GM18858 (cell line): ENCODE results near the gene ZCCHC10.
"Not testable (repeated sequence)": the region's sequence is repeated elsewhere in the genome, so short reads cannot be mapped to it uniquely, and the experiment has no call there.

Experiments used
- ATAC-seq: cut with Tn5 transposase; IDR thresholded peaks from one replicate; pipeline ENCODE4 v1.9.1; 2021; ENCODE audit not compliant: unreplicated experiment

Gene ZCCHC10

DNA sequence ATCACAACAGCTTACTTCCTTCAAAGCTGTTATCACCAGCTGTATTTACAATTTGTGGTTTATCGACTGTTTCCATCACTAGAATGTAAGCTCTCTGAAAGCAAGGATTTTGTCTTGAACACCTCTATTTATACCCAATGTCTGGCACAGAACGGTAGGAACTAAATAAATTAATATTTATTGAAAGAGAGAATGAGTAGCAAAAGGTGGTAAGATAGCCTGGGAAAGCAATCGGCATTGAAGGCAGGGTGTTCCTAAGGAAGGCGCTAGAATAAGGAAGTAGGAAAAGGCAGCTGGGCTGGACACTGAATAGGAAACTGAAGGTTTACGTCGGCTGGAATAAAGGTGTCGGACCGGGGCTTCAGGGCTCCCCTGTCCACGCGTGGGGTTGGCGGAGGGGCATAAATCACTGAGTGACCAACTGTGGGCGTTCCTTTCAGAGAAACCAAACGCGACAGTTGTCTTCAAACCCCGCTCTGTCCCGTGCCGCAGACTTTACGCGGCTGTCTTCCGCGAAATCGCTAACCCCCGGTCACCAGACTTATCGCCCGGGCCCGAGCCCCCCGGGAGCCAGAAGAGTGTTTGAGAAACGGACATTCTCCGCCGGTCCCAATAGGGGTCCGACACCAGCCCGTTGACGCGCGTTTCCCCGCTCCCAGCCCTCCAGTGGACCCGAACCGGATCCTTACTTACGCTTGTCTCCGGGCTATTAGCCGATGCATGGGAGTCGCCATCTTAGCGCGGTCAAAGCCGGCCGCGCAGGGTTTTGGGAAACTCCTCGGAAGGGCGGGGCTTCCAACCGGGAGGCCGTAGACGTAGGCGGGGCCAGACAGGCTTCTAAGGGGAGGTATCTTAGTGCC lies at the start of gene ZCCHC10:
ZCCHC10 (minus strand) TSS at position 746 of the 860 bp plus-strand sequence; CDS start at position 734, 12 bp downstream.
- ATAC-seq = peak; percentile 92

DNA sequence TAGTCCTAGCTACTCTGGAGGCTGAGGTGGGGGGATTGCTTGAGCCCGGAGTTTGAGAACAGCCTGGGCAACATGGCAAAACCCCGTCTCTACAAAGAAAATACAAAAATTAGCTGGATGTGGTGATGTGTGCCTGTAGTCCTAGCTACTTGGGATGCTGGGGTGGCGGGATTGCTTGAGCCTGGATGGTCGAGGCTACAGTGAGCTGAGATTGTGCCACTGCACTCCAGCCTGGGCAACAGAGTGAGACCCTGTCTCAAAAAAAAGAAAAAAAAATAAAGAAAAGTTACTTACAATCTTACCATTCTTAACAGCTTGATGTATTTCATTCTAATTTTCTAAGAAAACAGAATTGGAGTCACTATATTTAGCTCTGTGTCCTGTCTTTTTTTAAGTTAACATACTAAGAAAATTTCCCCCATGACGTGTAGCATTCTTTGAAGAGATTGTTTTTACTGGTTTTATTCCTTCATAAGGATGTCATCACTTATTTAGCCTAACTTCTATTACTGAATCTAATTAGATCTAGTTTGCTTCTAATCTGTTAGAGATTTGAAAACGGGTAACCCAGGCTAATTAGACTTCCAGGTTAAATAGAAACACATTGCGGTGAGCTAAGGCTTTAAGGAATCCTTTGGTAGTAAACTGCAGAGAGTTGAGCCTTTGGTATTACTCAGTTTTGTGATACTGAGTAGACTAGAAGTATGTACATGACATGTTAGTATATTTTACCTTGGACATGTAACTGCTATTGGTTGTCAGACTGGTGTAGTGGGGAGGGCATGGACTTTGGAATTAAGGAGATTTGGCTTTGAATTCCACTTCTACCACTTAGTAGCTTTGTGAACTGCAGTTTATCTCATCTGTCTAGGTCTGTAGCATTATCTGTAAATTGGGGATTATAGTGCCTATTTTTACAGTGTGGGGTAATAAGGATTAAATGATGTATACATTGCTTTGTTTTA lies 49.5 kb upstream of the ZCCHC10 start:
- no peak for ATAC-seq

DNA sequence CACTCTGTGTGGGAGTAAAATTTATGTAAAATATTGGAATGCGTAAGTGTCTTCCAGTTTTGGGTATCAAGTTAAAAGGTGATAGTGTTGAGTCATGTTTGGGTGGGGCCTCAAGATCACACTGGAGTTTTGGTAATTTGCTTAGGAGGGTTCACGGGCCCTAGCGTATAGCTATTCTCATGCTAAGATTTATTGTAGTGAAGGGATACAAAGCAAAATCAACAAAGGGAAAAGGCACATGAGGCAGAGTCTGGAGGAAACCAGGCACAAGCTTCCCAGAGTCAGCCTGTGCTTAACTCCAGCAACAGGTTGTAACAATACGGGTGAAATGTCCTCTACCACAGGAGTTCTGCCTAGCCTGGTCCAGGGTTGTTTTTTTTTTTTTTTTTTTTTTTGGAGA lies 45.7 kb upstream of the ZCCHC10 start:
- no peak for ATAC-seq

DNA sequence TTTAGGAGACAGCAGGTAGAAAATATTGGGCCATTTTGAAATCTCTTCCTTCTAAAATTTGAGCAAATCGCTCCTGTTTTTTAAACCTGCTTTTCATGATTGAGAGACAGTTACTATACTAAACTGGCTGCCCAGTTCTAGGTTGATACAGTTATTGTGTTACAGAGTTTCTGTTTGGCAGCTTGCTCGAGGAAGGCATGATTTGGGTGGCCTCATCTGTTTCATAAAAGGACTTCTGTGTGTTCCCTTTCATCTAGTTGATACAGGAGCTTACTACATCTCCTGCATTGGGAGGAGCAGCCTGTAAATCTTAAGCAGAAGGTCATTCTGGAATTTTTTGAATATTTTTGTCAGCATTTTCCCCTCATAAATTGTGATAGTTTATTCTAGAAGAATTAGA lies 39.7 kb upstream of the ZCCHC10 start:
- ATAC-seq = no peak

DNA sequence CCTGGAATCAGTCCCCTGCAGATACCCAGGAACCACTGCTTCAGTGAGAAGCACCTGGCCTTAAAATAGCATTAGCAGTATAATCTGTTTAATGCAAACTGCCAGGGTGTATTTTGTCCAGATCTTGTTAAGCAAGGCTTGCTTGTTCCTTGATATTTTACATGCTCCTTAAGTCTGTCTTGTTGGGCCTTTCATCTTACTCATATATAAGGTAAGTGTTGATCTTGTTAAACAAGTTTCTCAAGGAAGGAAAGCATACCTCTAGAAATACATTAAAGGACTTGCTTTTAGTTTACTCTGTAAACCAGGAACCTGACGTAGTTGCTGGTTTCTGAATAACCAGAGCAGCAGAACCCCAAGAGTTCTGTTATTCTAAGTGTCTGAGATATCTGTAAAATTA lies 39.1 kb upstream of the ZCCHC10 start:
- no peak for ATAC-seq

DNA sequence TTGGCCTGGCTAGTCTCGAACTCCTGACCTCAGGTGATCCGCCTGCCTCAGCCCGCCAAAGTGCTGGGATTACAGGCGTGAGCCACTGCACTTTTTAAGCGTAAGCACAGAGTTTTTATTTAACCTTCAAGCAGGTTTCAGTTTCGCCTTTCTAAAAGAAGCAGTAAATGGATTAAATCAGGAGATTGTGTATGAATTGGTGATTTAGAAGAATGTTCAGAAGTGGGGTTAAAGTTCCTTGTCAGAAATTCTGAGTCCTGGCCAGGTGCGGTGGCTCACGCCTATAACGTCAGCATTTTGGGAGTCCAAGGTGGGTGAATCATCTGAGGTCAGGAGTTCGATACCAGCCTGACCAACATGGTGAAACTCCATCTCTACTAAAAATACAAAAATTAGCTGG lies 37.6 kb upstream of the ZCCHC10 start:
- no peak for ATAC-seq

DNA sequence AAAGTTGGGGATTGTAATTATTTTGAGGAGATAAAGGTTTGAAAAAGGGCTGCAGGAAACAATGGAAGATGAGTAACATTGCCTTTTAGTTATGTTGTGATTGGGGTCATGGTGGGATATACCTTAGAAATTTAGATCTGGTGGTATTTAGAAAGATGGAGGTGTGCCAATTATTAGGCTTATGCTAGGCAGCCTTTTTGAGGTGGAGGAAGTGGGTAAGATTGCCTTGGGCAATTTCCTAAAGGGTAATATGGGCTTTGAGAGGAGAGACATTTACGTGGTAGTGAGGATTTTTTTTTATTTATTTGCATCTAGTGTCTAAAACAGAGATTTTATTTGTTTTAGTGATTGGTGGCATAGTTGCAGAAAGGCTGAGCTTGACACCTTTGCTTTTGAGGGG lies 35.9 kb upstream of the ZCCHC10 start:
- no peak for ATAC-seq

DNA sequence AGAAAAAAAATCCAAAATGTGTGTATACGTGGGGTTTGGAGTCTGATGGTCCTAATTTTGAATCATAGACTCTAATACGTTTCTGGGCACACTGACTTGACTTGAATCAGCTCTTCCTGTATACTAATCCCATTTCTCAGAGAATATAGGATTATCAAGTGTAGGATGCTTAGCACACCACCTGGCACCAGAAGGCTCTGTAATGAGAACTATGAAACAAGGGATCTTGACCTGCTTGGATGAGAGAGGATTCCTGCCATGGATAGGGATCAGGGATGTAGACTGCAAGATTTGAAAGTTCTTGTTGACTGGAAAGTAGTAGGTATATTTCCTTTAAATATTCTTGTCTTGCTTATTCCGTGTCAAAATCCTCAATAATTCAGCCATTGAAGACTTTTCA lies 33.3 kb upstream of the ZCCHC10 start:
- no peak for ATAC-seq

DNA sequence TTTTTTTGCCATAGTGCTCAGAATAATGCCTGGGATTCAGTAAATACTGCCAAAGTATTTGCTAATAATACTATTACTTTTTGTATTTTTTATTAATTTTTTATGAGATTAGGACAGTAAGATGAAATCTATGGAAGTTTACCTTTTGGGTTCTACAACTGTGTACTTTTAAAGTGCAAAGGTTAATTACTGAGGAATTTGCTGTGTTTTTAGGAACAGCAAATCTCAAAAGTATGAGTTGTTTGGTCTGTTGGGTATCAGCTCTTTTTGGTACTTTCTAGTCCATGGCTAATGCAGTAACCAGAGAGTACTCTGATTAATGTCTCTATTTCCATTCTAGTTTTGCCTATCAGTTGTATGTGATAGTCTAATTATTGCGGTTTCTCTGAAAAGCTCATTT lies 30.5 kb upstream of the ZCCHC10 start:
- ATAC-seq = no peak

DNA sequence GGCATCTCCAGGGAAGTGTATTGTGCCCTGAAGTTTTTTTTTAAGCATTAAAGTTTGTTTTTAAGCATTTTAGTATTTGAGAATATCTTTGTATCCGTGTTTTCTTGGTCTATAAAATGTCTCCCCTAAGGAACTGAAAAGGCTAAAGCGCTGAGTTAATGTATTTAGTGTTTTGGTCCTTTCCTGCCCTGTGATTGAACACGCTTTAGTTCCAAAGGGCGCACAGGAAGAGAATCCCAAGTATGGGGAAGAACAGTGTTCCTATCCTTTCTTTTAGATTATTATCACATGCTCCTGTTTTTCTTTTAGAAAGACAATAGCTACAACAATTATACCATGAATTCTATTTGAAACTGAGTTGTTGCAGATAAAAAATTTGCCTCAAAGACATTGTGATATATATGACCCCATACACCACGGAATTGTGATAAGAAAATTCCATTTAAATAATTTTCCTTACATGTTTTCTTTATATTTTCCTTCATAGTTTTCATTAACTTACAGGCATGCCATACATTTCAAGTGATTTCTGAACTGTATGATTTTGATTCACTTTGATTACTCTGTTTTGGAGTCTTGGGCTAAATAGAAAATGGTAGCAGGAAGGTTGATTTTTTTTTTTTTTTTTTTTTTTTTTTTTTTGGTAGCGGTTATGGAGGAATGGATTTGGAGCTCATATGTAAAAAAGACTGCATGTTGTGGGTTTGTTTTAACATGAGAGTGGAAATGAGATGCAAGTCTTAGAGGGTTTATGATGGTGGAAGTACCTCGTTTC lies 28.5 kb upstream of the ZCCHC10 start:
- ATAC-seq = no peak

DNA sequence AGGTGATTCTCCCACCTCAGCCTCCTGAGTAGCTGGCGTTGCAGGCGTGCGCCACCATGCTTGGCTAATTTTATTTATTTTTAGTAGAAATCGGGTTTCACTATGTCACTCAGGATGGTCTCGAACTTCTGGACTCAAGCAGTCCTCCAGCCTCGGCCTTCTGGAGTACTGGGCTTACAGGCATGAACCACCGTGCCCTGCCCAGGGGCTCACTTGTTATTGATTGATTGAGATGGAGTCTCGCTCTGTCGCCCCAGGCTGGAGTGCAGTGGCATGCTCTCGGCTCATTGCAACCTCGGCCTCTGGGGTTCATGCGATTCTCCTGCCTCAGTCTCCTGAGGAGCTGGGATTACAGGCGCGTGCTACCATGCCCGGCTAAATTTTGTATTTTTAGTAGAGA lies 27.1 kb upstream of the ZCCHC10 start:
- ATAC-seq = no peak

DNA sequence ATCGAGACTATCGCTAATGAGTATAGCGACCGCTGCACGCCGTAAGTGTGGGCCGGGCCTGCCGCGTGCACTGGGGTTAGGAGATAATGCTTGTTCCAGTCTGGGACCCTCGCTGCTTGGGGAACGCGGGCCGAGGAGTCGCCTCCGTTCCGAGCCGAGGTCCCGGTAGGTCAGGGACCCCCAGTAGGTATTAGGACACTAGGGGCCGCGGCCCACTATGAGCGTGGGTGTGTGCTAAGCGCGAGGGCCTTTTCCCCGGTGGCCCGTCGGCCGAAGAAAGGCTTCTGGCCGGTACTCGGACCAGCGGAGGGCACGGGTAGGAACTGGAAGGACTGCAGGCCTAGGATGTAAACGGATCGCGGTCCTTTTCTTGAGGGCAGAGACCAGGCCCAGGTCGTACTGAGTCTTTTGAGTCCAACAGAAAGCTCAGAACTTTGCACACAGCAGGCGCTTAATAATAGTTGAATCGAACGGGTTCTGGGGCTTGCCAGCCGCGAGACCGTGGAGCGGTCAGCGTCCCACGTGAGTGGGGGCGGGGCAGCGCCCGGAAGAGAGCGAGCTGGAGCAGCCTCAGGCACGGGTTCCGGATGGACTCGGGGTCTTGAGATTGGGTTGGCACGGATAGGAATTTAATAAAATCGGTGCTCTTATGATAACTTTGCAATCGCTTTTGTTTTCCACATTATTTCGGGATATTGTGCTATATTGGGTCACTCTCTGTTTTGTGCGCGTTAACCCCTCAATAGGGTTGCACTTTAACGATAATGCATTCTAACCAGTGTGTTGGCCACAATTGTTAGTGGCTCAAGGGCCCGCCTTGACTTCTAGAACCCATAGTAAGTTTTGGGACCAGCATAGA lies 26.2 kb upstream of the ZCCHC10 start:
- ATAC-seq = peak; percentile 20

DNA sequence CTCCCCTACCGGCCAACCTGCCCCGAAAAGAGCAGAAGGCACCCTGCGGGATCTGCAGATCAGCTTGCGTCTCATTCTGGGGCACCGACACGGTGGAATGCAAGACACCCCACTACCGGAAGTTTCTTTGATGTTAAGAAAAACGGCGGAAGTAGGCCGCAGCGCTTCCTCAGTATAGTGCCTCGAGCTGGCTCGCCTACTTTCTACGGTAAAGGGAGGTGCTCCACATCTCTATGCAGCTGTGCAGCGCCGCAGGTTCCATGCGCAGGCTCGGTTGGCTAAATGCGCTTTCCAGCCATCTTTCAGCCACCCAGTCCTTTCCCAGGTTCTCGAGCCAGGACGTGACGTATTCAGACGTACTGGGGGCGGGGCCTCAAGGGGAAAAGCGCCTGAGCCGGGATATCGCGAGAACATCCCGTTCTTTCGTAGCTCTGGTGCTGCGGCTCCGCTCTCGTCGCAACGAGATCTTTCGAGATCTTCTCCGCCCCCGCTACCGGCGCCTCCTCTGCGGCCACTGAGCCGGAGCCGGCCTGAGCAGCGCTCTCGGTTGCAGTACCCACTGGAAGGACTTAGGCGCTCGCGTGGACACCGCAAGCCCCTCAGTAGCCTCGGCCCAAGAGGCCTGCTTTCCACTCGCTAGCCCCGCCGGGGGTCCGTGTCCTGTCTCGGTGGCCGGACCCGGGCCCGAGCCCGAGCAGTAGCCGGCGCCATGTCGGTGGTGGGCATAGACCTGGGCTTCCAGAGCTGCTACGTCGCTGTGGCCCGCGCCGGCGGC lies 25.4 kb upstream of the ZCCHC10 start, which contains the start of gene HSPA4:
HSPA4 (plus strand) TSS at position 472 of the 775 bp plus-strand sequence; CDS start at position 710, 238 bp downstream.
- ATAC-seq = peak; percentile 71

DNA sequence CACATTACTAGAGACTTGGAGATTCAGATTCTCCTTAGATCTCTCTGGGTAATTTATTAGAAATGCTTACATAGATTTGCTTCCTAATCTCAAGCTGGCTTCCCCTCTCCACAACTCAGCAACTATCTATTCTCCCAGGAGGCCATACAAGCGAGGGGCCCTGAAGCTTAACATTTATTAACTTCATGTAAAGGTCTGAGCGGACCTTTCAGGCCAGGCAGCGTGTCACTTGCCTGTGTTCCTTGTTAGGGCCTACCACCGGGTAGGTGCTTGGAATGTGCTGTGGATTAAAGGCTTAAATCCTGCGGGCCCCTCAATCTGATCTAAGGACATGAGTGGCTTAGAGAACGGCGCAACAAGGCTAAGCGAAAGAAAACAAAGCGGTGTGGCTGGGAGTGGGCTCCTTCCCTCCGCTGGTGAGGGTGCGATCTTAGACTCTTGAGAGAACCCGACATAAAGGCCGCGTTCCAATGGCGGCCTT lies 24.8 kb upstream of the ZCCHC10 start:
- no peak for ATAC-seq

DNA sequence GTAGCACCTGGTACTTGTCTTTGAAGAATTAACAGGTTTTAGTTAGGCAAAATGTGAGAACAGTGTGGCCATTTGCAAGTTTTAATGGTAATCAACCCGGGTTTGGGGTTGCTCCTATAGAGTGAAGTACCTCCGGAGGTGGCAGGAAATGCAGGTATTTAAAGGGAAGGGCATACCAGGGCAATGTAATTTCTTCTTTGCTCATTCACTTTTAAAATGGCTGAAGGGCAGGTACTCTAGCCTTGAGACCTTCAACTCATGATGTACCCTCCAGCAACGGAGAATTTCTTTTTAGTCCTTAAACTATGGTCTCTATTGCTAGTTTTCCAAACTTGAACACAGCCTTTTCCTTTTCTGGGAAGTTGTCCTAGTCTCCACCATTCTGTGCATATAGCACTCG lies 24.2 kb upstream of the ZCCHC10 start:
- no peak for ATAC-seq

DNA sequence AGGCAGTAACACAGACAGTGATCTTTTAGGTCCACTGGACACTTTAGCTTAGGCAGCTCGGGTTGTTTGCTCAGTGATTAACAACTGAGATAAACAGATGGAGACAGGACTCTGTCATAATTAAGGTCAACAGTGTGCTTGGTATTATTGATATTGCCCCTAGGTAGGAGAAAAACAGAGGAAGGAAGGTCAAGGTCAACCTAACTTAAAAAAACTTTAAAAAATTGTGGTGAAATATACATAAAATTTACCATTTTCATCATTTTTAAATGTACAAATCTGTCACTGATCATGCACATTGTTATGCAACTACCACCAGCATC lies 23.3 kb upstream of the ZCCHC10 start:
- no peak for ATAC-seq

DNA sequence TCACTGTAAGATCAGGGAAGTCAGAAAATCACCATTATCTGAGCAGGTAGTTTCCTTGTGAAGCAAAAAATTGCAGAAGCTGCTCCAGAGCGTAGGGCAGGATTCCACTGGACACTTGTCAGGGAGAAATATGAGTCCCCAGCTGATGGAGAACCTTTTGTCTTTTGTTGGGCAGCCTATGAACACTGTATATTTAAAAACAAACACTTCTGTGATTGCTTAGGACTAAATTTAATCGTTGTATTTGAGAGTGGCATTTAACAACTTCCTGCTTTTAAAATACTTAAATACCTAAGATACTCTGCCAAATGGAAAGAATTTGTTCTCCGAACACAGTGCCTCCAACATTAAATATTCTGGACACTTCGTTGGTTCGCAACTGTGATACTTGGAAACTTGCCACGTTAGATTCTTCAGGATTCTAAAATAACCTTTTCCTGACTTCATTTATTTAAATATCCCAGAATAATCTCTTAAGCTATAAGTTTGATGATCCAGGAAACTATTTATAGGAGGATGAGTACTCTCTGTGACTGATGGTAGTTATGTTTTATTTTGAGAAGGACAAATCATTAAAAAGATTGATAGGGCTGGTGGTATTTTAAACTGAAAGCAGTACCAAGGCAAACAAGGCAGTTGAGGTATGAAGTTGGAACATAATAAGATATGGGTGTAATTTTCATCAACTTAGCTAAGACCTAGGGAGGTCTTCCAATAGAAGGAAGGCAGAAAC lies 22.8 kb upstream of the ZCCHC10 start:
- no peak for ATAC-seq

DNA sequence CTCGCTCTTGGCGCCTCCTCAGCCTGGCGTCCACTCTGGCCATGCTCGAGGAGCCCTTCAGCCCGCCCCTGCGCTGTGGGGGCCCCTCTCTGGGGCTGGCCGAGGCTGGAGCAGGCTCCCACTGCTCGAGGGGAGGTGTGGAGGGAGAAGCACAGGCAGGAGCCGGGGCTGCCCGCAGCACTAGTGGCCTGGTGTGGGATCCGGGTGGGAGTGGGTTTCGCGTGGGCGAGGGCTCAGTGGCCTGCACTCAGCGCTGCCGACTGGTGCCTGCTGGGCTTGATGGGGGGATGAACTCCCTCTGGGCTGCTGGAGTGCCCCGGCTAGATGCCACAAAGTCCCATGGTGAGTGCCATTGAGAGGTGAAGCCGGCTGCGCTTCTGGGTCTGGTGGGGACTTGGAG lies 21.1 kb upstream of the ZCCHC10 start:
- ATAC-seq = no peak

DNA sequence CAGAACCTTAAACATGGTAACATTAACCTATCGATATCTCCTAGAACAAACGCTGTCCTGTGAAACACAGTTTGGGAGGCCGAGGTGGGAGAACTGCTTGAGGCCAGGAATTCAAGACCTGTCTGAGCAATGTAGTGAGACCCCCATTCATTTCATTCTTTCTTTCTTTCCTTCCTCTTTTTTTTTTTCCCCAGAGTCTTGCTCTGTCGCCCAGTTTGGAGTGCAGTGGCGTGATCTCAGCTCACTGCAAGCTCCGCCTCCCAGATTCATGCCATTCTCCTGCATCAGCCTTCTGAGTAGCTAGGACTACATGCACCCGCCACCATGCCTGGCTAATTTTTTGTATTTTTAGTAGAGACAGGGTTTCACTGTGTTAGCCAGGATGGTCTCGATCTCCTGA lies 20.2 kb upstream of the ZCCHC10 start:
- ATAC-seq = not testable (repeated sequence)
